Measurements from ENCODE around the gene POLR1B. TPM values are rescaled to one million over a fixed set of nuclear protein-coding genes. Genes with fewer than 3 reads are reported as not detected.

Gene POLR1B
- total RNA-seq, 1 donor from 2014 or later, result 12.3 TPM

DNA sequence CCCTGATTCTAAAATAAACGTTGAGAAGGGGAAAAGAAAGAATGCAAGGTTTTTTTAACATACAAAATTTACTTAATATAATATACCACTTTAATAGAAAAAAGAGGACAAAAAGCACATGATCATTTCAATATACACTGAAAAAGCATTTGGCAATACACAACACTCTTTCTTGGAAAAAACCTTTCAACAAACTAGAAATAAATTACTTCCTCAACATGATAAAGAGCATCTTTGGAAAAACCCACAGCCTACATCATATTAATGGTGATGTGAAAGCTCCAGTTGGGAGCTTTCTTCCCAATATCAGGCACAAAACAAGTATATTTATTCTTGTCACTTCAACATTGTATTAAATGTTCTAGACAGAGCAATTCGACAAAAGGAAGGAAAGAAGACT, 3.0 kb upstream of the POLR1B start:
- intact Hi-C loops (cut with DNase I), result no loop called here
- Histone ChIP-seq H3K4me3 (no peak overlapping the region), H3K36me3 (no peaks in the 10 kb centered on the region), H3K27ac (no peak overlapping the region), H3K4me1 (peaks cover 21% of the 10 kb centered on the region), H3K27me3 (ENCODE audit: low read depth) (no peaks in the 10 kb centered on the region), H3K9me3 (no peaks in the 10 kb centered on the region)
- DNase-seq (no peak), ATAC-seq (no peak)
- TF ChIP-seq, protein P1, sequence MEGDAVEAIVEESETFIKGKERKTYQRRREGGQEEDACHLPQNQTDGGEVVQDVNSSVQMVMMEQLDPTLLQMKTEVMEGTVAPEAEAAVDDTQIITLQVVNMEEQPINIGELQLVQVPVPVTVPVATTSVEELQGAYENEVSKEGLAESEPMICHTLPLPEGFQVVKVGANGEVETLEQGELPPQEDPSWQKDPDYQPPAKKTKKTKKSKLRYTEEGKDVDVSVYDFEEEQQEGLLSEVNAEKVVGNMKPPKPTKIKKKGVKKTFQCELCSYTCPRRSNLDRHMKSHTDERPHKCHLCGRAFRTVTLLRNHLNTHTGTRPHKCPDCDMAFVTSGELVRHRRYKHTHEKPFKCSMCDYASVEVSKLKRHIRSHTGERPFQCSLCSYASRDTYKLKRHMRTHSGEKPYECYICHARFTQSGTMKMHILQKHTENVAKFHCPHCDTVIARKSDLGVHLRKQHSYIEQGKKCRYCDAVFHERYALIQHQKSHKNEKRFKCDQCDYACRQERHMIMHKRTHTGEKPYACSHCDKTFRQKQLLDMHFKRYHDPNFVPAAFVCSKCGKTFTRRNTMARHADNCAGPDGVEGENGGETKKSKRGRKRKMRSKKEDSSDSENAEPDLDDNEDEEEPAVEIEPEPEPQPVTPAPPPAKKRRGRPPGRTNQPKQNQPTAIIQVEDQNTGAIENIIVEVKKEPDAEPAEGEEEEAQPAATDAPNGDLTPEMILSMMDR (IDR thresholded peaks at IDR 0.05), result no peak

DNA sequence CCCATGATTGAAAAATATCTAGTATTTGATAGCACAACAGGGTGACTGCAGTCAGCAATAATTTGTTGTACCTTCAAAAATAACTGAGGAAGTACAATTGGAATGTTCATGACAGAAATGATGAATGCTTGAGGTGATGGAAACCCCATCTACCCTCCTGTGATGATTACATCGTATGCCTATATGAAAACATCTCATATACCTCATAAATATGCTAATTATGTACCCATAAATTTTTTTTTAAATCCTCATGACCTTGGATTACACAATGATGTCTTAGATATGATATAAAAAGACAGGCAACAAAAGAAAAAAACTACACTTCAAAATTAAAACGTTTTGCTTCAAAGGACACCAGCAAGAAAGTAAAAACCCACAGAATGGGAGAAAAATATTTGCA, 1.4 kb upstream of the POLR1B start:
- H3K27me3 ChIP-seq (ENCODE audit: low read depth), result no peaks in the 10 kb centered on the region
- H3K36me3 ChIP-seq, result no peaks in the 10 kb centered on the region
- H3K4me3 ChIP-seq, result peak overlapping the region; percentile 97
- TF ChIP-seq, protein P1 (IDR thresholded peaks at IDR 0.05), result no peak
- peak overlapping the region; percentile 93 for H3K27ac ChIP-seq
- intact Hi-C loops (cut with DNase I), result no loop called here
- ATAC-seq, result no peak
- peaks cover 22% of the 10 kb centered on the region for H3K4me1 ChIP-seq
- DNase-seq, result no peak
- no peaks in the 10 kb centered on the region for H3K9me3 ChIP-seq

DNA sequence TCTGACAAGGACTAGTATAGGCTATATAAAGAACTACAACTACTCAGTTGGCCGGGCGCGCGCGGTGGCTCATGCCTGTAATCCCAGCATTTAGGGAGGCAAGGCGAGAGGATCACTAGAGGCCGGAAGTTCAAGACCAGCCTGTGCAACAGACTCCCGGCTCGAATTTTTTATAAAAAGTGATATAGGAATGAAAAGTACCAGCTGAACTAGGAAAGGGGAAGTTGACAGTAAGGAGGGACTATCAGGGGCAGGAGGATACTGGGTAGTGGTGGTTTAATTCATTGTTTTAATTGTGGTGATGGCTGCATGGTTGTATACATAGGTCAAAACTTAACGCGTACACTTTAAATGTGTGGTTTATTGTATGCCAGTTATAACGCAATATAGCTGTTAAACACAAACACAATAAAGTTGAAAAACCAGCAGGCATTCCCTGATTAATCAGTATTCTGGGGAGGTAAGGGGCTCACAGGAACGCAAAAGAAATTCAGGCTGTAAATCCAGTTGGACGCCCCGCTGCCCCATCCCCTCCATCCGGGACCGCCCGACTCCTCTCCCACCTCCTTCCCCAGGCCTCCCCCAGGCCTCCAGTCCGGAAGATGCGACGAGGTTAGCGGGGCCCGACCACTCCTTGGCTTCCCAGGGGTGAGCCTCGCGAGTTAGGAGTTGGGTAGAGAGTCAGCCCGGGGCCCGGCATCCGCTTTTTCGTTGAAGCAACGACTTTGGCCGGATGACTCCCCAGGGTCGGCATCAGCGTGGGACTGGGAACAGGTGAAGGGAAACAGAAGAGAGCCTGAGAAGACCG, 746 bp upstream of the POLR1B start:
- DNase-seq, result peak; percentile 81
- Histone ChIP-seq H3K36me3 (no peaks in the 10 kb centered on the region), H3K9me3 (no peaks in the 10 kb centered on the region), H3K27ac (peak overlapping the region; percentile 93), H3K4me1 (peaks cover 22% of the 10 kb centered on the region), H3K4me3 (peak overlapping the region; percentile 97), H3K27me3 (ENCODE audit: low read depth) (no peaks in the 10 kb centered on the region)
- intact Hi-C loops (cut with DNase I), result no loop called here
- ATAC-seq, result peak; percentile 89 to 92
- TF ChIP-seq, protein P1 (IDR thresholded peaks at IDR 0.05), result no peak

DNA sequence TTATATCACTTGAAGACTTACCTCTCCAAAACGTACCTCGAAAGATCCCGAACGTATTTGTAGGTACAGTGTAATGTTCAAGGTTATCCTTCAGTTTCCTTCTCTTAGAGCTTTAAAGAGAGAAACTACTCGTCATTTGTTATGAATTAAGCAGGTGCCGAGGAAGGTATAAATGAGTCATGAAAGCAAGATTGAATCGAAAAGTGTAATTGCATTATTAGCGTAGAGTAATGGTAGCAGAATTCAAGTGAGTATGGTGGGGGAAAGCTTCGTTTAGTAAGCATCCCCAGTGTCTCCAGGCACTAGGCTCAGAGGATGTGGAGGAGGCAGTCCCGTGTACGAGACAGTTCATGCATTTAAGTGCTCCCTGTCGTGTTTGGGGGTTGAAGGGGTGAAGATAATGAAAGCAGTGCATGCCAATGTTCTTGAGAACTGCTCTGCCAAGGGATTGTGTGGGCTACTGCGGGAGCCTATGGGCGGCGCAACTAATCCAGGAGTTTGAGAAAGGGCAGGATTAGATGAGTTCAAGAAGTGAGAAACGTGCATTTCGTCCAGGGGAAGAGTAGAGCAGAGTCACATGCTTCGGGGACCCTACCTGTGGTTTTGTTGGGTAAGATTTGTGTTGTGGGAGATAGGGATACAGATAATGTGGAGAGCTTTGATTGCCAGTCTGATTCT, 858 bp downstream of the POLR1B start:
- Histone ChIP-seq H3K27ac (peak overlapping the region; percentile 93), H3K4me1 (peaks cover 22% of the 10 kb centered on the region), H3K4me3 (peak overlapping the region; percentile 97), H3K9me3 (no peaks in the 10 kb centered on the region), H3K27me3 (ENCODE audit: low read depth) (no peaks in the 10 kb centered on the region), H3K36me3 (peaks cover 14% of the 10 kb centered on the region)
- intact Hi-C loops (cut with DNase I), result no loop called here
- no peak for DNase-seq
- peak in 1 of 2 donors; percentile 3 for ATAC-seq
- TF ChIP-seq, protein P1 (IDR thresholded peaks at IDR 0.05), result no peak

DNA sequence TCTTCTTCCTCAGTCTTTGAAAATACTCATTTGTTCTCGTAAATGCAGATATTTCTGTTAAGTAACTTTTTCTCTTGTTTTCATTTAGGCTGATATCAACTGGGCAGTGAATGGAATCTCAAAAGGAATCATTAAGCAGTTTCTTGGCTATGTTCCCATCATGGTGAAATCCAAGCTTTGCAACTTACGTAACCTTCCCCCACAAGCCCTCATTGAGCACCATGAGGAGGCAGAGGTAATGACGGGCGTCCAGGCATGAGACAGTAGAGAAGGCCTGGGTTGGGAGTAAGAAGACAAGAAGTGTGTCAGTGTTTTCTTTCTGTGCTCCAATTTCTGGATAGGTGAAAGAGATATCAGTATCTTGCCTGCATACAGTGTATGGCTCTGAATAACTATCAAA, 5.1 kb downstream of the POLR1B start:
- H3K27me3 ChIP-seq (ENCODE audit: low read depth), result no peaks in the 10 kb centered on the region
- H3K9me3 ChIP-seq, result no peaks in the 10 kb centered on the region
- H3K4me1 ChIP-seq, result peaks cover 14% of the 10 kb centered on the region
- peak; percentile 70 to 82 for ATAC-seq
- intact Hi-C loops (cut with DNase I), result no loop called here
- no peak overlapping the region for H3K27ac ChIP-seq
- TF ChIP-seq, protein P1 (IDR thresholded peaks at IDR 0.05), result no peak
- H3K4me3 ChIP-seq, result no peak overlapping the region
- DNase-seq, result no peak
- H3K36me3 ChIP-seq, result peaks cover 56% of the 10 kb centered on the region

Measured in lower lobe of right lung (tissue), 2 donors.